HuH-7.5 (cell line): Measurements from ENCODE around the gene RRAS2.
"Not testable (repeated sequence)": the region's sequence is repeated elsewhere in the genome, so short reads cannot be mapped to it uniquely, and the experiment has no call there.

ENCODE experiments used
- DNase-seq: peaks from one replicate; pipeline ENCODE4 v3.0.0; 2011; ENCODE audit warnings: low spot score

Gene RRAS2

DNA sequence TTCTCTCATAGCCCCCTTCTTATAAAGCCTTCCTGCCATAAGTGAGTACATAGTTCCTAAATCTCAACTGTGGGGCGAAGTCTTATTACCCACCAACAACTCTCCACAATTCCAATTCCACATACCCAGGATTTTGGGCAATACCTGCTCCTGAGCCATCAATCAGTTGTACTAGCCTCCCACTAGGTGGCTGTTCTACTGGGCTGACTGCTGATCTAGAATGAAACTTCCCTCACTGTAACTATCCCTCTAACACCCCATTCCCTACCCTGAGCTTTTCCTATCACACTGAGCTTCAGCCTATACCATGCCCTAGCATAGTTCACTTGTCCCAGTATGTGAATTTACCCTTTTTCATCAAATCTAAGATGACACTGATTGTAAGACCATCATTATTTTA, 52.5 kb downstream of the RRAS2 start:
- no peak for DNase-seq

DNA sequence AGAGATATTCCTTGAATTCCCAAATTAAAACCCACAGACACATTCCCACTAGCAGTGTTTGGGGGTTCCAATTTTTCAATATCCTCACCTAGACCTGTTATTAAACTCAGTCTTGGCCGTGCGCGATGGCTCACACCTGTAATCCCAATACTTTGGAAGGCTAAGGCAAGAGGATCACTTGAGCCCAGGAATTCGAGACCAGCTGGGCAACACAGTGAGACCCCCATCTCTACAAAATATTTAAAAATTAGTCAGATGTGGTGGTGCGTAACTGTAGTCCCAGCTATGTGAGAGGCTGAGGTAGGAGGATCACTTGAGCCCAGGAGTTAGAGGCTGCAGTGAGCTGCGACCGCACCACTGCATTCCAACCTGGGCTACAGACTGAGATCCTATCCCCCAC, 53.3 kb downstream of the RRAS2 start:
- no peak for DNase-seq

DNA sequence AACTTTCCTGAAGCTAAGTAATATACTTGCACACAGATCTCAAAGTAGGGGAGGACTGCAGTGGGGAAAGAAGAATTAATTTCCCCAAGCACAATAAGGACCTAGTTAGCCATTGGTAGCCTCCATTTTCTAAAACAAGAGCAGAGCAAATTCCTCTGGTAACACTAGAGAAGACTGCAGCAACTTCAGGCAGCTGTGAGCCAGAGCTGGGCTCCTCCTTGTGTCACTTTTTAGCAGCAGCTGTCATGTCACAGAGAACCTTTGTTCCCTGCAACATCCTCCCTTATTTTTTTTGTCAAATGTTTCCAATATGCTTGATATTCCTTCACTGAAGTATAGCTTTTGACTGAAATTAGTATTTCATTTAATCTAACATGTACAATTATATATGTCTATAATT, 54.4 kb downstream of the RRAS2 start:
- DNase-seq = no peak

DNA sequence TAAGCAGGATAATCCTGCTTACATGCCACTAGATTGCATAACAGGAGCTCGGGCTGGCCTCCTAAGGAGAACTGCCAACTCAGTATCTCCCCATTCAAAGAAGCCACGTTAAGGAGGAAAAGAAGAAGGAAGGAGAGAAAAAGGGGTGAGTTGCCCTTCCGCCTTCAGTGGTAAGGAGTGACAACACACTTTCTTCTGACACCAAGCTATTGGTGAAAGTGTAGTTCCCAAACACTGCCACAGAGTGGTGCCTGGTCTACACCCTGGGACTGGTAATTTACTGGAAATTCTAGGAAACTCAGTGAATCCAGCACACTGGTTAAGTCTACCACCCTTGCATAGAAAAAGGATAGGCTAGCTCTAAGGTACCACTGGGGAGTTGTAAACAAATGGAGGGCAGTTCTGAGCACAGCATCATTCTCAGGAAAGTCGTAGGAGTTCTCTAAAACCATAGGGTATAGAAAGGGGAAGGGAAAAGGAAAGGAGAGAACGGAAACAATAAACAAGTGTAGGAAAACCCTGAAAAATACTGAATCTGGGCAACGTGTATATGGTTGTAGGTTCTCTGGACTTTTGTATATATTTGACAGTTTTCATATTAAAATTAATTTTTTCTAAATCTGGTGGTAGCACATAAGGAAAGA, 58.2 kb downstream of the RRAS2 start:
- peak; percentile 16 for DNase-seq

DNA sequence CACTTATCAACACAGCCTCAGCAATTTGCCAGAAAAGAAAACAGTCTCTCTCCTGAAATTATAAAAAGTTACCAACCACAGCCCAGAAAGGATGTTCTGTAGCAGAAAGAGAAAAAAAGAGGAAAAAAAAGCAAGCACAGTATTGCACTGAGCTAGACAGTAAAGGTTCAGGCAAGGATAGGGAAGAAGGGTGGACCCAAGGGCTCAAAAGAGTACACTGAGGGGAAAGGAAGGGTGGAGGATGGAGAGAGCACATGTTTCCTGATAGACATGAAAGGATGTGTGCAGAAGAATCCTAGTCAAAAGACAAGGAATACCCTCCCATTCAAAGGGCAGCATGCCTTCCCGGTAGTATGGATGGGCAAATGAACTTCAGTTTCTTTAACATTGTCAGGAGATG, 59.1 kb downstream of the RRAS2 start:
- DNase-seq = no peak

DNA sequence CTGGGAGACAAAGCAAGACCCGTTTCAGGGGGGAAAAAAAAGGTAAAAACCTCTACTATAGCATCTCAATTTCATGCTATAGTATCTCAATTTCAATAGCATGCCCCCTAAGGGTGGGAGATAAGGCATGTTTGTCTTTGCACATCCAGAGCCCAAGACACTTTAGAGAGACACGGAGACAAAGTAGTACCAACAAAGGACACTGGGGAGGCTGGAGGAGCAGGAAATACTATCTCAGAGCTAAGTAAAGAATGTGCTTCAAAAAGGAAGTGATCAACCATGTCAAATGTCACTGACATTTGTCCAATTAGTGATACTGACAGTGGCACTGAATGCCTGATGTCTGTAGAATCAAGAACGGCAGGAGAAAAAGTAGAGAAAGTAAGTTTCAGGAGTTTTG, 68.6 kb downstream of the RRAS2 start:
- DNase-seq = no peak

DNA sequence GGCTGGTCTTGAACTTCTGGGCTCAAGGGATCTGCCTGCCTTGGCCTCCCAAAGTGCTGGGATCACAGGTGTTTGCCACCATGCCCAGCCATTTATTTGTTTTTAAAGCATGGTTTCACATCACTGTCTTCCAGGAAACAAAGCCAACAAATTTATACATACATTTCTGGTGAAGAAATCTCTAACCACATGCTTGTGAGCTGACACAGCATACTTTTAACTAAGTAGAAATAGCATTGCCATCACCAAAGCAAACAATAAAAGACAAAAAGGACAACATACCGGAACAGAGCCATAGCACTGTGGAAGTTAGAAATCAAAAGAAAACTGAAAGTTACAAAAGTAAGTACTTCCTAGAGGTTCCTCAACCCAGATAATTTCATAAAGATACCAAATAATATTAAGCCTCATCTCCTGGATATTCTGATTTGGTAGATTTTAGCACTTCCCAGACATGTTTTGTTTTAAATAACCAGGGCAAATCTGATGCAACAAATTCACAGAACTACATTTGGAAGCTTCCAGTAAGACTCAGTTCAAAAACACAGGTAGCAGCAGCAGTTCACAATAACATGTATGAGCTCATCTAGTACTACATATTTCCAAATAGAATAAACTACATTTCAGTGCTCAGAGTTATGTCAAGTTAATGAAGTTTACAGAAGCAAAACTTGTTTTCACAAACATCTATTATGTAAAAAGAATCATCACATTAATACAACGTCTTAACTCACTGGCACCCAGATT, 70.6 kb downstream of the RRAS2 start:
- DNase-seq = no peak

DNA sequence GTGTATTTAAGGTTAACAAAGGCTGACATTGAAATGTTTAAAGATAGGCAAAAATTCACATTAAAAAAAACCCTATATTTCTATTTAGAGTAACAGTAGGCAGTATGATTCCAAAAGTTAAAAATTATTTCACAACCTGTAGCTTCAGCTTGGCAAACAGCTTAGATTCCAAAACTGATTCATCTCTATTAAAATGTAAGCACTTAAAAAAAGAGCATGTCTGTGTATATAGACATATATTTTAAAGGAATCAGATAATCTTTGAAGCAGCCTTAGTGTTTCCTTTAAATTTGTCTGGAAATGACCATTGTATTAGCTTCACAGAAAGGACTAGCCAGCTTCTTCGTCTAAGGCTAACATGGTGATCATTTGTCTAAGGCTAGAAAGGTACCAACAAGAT, 80.1 kb downstream of the RRAS2 start:
- DNase-seq = not testable (repeated sequence)

DNA sequence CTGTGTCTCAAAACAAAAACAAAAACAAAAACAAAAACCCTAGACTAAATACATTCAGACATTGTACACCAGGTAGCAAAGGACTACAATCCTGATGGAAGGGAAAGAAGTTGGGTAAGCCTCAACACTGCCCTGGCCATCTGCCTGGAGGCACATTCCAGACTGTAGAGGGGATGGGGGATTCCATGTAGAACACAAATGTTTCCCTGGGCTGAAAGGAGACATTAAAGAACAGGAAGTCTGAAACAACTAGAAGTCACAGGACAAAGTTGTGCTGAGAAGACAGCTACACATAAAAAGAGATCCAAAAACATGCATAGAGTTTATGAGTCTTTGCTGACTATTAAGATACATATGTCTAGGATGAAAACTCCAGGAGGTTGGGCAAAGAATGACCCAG, 83.9 kb downstream of the RRAS2 start:
- DNase-seq = no peak

DNA sequence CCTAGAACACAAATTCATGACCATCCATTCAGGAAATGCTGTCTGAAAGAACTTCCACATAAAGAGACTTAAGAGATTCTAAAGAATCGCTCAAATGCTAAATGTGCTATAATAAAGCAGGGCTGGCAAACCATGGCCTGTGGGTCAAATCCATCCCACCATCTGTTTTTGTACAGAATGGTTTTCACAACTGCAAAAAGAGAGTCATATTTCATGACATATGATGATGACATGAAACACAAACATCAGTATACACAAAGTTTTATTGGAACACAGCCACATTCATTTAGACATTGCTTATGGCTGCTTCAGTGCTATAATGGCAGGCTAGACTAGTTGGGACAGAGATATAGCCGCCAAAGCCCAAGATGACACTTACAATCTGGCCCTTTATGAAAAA, 85.1 kb downstream of the RRAS2 start:
- no peak for DNase-seq

DNA sequence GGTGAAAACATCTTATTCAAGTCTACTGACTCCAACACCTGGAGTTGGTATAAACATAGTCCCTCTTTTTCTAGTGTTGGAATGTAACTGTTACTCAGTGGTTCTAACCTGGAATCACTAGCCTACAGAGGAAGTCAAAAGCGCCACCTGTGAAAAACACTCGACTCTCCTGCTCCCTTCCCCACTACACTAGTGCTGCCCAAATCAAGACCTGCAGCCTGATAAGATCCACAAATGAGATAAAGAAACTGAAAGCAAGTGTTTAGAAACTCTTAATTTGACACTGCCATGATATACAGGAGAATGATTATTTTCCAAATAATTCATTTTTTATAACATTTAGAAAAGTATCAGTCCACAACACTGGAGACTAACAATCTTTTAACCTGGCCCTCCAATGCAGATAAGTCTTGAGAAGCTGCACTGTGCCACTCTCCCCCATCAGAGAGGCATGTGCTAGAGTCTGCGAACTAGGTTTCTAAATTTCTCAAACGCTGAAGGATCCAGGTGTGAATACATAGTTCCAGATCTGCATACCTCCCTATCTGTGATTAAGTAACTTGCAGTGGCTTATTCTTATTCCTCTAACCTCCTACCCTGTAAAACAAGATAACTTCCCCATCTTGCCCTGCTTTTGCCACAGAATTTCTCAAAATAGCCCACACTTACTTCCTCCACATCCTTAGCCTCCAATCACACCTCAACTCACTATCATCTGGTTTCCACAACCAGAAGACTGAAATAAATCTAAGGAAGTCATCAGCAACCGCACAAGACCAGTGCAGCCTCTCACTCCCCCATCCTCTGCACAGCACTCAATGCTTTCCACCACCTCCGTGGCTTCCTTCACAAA, 88.1 kb downstream of the RRAS2 start:
- DNase-seq = no peak

DNA sequence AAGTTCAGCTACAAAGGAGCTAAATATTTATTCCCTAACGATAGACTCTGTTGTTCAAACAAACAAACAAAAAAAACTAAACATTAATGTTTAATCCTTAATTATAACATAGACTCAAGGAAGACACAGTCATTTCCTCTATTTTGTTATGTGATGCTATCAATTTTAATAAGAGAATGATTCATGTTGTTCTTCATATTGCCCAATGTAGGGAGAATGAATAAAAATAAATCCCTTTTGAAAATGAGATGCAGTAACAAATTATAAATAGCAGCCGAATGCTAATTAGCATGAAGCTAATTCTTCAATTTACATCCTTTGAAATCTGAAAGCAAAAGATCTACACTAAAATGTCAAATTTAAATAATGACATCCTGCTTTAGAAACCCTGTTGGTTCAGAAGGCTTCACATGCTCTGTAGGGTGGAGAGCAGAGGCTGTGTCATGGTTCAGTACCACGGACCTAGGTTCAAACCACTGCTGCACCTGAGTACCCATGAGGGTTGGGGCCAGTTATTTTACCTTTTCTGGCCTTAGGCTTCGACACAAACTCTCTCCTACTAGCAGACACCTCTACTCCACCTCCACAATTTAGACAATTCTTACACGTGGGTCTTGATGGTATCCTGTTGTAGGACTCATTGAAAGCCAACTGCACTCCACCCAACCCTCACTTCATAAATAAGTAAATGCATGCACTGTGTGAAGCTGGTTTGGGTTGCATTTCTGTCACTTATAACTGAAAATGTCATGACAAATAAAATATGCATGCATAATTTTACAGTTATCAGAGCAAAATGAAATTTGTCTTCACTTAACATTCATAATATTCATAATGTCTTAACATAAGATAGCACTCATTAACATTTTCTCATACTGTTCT, 89.0 kb downstream of the RRAS2 start:
- DNase-seq = no peak

DNA sequence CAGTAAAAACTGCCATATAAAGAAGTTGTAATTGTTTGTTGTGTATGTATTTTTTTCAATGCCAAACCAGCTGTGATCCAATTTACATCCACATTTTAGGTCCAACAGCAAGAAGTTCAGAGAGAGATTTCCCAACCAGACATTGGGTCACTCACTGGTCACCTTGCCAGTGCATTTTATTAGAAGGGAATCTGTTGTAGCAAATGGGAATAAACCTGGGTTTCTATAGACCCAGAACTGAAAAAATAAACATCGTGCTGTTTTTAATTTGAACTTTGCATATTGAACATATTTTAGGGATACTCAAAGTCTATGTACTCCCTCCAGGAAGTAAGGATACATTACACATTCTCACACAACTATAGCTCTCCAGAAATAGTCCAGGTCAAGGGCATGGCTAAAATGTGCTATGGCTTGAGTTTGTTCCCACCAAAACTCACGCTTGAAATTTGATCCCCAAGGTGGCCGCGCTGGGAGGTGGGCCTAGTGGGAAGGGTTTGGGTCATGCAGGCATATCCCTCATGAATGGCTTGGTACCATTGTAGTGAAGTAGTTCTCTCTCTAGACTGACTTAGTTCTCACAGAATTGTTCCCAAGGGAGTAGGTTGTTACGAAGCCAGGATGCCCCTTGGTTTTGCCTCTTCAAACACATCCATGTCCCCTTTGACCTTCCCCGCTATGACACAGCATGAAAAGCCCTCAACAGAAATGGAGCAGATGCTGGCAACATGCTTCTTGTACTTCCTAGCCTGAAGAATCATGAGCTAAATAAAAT, 90.9 kb downstream of the RRAS2 start:
- no peak for DNase-seq

DNA sequence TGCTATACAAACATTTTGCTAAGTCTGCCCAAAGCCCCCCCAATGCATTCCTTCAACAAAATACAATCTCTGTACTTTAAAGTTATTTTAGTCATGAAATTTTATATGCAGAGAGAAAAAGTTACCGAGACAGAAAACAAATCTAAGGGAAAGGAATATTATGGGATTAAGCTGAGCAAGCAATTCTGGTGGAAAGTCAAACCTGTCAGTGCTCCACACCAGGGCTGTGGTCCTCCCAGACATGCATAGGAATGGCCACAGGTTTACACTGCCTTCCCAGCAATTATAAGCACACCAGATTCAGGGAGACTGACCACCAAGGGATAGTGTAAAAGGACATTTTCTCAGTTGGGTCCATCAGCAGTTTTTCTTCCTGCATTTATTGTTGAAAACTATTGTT, 92.4 kb downstream of the RRAS2 start:
- DNase-seq = no peak

DNA sequence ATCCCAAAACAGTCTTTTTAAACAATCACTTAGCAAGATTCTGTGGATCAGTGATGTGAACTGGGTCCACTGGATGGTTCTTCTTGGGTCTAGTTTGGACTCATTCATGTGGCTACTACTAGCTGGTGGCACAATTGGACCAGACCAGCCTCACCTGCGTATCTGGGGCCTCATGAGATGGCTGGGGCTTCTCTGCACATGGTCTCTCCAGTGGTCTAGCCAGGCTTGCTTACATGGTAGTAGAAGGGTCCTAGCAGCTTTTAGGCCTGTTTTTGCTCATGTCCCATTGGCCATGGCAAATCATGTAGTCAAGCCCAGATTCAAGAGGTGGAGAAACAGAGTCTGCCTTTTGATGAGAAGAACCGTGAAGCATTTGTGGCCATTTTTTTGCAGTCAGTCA, 94.0 kb downstream of the RRAS2 start:
- DNase-seq = no peak

DNA sequence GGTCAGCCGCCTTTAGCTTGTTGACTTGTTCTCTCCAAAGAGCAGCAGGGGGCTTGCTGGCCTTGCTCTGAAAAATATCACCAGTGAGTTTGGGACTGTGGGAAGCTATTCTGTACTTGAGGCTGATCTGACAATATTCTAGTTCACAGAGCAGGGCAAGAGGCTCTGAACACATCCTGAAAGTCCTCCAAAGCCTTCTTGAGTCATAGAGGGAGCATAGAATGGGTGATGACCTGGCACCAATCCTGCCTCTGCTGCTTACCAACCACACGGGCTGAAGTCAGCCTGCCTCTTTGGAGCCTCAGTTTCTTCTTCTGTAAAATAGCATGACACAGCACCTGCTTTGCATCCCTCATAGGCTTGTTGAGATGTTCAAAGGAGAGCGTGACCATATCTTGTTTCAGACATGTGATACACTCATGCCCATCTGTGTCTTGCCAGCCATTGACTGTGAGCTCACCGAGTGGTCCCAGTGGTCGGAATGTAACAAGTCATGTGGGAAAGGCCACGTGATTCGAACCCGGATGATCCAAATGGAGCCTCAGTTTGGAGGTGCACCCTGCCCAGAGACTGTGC, 96.6 kb downstream of the RRAS2 start:
- DNase-seq = no peak

DNA sequence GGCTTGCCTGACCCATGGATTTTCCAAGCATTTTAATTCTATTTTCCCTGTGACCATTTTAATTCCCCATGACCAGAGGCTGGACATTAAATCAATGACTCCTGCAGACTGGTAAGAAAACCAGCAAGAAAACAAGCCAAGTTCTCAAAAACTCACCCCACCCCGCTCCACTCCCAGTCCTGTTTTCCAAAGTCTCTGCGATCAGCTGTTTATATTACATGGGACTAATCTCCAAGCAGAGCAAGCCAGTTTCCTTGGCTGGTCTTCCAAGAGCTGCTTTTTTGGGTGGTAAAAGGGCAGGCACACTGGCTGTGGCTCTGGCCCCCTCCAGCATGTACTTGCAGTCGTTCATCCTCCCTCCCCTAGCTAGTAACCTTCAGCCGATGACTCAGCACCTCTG, 97.9 kb downstream of the RRAS2 start:
- no peak for DNase-seq

DNA sequence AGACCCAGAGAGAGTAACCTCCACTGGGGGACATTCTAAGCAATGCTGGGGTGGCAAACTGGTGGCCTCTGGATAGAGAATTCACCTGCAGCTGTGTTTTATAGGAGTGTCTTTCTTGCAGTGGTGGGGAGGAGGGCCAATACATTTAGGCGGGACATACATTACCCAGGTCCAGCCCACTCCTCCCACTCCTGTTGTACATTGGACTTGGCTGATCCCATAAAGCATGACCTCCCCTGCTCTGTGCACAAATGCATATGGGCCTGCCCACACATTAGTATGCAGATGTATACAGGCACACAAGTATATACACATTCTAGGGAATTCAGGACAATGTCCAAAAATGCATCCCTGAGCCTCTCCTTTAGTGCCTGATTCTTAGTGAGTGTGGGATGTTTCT, 99.1 kb downstream of the RRAS2 start:
- DNase-seq = no peak

DNA sequence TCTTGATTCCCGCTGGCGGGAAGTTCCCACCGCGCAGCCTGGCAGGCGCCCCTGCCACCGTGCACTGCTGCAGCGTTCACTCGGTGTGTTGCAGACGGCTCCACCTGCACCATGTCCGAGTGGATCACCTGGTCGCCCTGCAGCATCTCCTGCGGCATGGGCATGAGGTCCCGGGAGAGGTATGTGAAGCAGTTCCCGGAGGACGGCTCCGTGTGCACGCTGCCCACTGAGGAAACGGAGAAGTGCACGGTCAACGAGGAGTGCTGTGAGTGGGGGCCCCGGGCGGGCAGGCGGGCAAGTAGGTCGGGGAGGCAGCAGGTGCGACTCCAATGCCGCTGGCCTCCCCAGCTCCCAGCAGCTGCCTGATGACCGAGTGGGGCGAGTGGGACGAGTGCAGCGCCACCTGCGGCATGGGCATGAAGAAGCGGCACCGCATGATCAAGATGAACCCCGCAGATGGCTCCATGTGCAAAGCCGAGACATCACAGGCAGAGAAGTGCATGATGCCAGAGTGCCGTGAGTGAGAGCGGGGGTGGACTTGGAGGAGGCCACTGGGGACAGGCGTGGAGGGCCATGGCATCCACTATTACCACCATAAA, 99.7 kb downstream of the RRAS2 start:
- no peak for DNase-seq

DNA sequence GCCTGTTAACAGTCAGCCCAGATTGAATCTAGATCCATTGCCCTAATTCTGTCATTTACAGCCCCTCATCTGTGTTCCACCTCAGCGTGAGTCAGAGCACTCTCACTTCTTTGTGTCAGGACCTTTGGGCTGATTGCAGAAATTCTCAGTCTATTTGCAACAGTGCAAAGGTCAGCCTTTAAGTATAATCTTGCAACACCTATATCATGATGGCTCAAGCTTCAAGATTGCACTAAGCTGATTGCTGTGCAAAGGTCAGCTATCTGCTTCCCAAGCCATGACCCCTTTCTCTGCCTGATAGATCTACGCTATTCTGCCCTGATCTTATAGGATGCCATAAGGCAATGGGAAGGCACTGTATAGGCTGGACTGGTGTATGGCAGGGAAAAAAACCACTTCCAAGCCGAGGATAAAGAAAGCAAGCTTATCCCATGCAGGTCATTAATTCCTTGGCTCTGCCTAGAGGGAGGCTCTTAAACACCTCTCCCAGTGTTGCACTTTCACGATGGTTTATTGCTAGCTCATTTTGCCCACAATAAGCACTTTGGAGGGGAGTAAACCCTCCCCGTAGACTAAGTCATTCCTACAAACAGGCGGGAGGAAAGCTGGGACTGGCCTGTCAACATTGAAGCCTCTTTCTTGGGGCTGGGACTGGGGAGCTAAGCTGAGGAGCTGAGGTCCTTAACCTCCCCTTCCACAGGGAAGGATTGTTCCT, 100.6 kb downstream of the RRAS2 start:
- peak; percentile 56 for DNase-seq
